Large intestine (tissue), 3 donors: ENCODE results near the gene DAD1. TPM values are rescaled to one million over a fixed set of nuclear protein-coding genes. Genes with fewer than 3 reads are reported as not detected.

ENCODE experiments used
- DNase-seq, 2 donors: peaks; one replicate each; pipeline versions ENCODE4 v3.0.0 to v3.0.0-alpha.2; 2013
- H3K27ac ChIP-seq: one replicate; pipeline ENCODE4 v1.5.1; 2013; ENCODE audit warnings: low read length
- H3K27me3 ChIP-seq: 2 replicates; pipeline ENCODE4 v1.6.1; 2013; ENCODE audit warnings: low read length; ENCODE audit not compliant: control insufficient read depth, insufficient read depth
- H3K36me3 ChIP-seq: 2 replicates; pipeline ENCODE4 v1.6.1; 2013; ENCODE audit warnings: low read length; ENCODE audit not compliant: control insufficient read depth, insufficient read depth
- H3K4me1 ChIP-seq: one replicate; pipeline ENCODE4 v1.6.1; 2013; ENCODE audit warnings: low read length; ENCODE audit not compliant: control insufficient read depth, insufficient read depth
- H3K4me3 ChIP-seq: one replicate; pipeline ENCODE4 v1.5.1; 2013; ENCODE audit warnings: low read length
- H3K9me3 ChIP-seq: one replicate; pipeline ENCODE4 v1.6.1; 2013; ENCODE audit warnings: mild to moderate bottlenecking, low read depth, low read length, moderate library complexity; ENCODE audit not compliant: control insufficient read depth
- WGBS: methylation state at CpG from one replicate; pipeline ENCODE4 v1.1.5; 2013; ENCODE audit warnings: low lambda C conversion rate; ENCODE audit not compliant: insufficient coverage; 5-methylcytosine and 5-hydroxymethylcytosine counted together
- polyA plus RNA-seq: library from polyadenylated mRNA; unstranded; fragments of 120-200 nt; gene quantifications from one replicate; pipeline ENCODE4 v1.2.1, GENCODE V29; 2013

The DAD1 gene
- polyA plus RNA-seq, 1 donor: 206 TPM

GRCh38 chr14:22531451-22532344 is 57.3 kb downstream of the DAD1 start:
- no peak for DNase-seq

GRCh38 chr14:22530127-22530526 is 58.9 kb downstream of the DAD1 start:
- no CpG with 5 or more reads among the region's 1 CpG for WGBS
- H3K36me3 ChIP-seq: no peaks in the 10 kb centered on the region
- H3K4me3 ChIP-seq: no peak overlapping the region
- H3K27me3 ChIP-seq: no peaks in the 10 kb centered on the region
- DNase-seq: no peak
- H3K4me1 ChIP-seq: no peaks in the 10 kb centered on the region
- H3K9me3 ChIP-seq: no peaks in the 10 kb centered on the region
- no peak overlapping the region for H3K27ac ChIP-seq

More at GRCh38 chr14:22531451-22532344, 57.3 kb downstream of the DAD1 start:
- 80% methylated on average over 1 of the region's 5 CpGs for WGBS
- H3K36me3 ChIP-seq: no peaks in the 10 kb centered on the region
- no peaks in the 10 kb centered on the region for H3K4me1 ChIP-seq
- H3K4me3 ChIP-seq: no peak overlapping the region
- no peak overlapping the region for H3K27ac ChIP-seq
- no peaks in the 10 kb centered on the region for H3K9me3 ChIP-seq
- H3K27me3 ChIP-seq: no peaks in the 10 kb centered on the region

GRCh38 chr14:22526744-22527143 is 62.3 kb downstream of the DAD1 start:
- no peaks in the 10 kb centered on the region for H3K27me3 ChIP-seq
- H3K36me3 ChIP-seq: no peaks in the 10 kb centered on the region
- no peak overlapping the region for H3K4me3 ChIP-seq
- no peak for DNase-seq
- WGBS: 67% methylated on average over 1 of the region's 1 CpG
- H3K9me3 ChIP-seq: no peaks in the 10 kb centered on the region
- no peak overlapping the region for H3K27ac ChIP-seq
- H3K4me1 ChIP-seq: peaks cover 3% of the 10 kb centered on the region

GRCh38 chr14:22526218-22526617 is 62.8 kb downstream of the DAD1 start:
- no peak overlapping the region for H3K27ac ChIP-seq
- H3K4me1 ChIP-seq: peaks cover 3% of the 10 kb centered on the region
- H3K27me3 ChIP-seq: no peaks in the 10 kb centered on the region
- no peak overlapping the region for H3K4me3 ChIP-seq
- no peak for DNase-seq
- no CpG with 5 or more reads among the region's 5 CpGs for WGBS
- H3K9me3 ChIP-seq: no peaks in the 10 kb centered on the region
- H3K36me3 ChIP-seq: no peaks in the 10 kb centered on the region

- DNase-seq: no peak
- H3K4me3 ChIP-seq: no peak overlapping the region
- H3K27ac ChIP-seq: no peak overlapping the region
- no peaks in the 10 kb centered on the region for H3K9me3 ChIP-seq
- H3K27me3 ChIP-seq: no peaks in the 10 kb centered on the region
- H3K4me1 ChIP-seq: peaks cover 7% of the 10 kb centered on the region
- no peaks in the 10 kb centered on the region for H3K36me3 ChIP-seq
Measured at GRCh38 chr14:22524784-22525161, 64.3 kb downstream of the DAD1 start.

GRCh38 chr14:22524115-22524783 is 64.8 kb downstream of the DAD1 start:
- no CpG with 5 or more reads among the region's 11 CpGs for WGBS
- no peak overlapping the region for H3K4me3 ChIP-seq
- H3K27ac ChIP-seq: no peak overlapping the region

GRCh38 chr14:22523283-22523682 is 65.7 kb downstream of the DAD1 start:
- Histone ChIP-seq H3K9me3 (no peaks in the 10 kb centered on the region), H3K4me3 (no peak overlapping the region), H3K27ac (no peak overlapping the region), H3K36me3 (no peaks in the 10 kb centered on the region), H3K4me1 (peaks cover 7% of the 10 kb centered on the region), H3K27me3 (no peaks in the 10 kb centered on the region)
- no peak for DNase-seq

More at GRCh38 chr14:22524115-22524783, 64.8 kb downstream of the DAD1 start:
- Histone ChIP-seq H3K4me1 (peaks cover 7% of the 10 kb centered on the region), H3K36me3 (no peaks in the 10 kb centered on the region), H3K27me3 (no peaks in the 10 kb centered on the region), H3K9me3 (no peaks in the 10 kb centered on the region)
- DNase-seq: no peak

- Histone ChIP-seq H3K27ac (no peak overlapping the region), H3K9me3 (no peaks in the 10 kb centered on the region), H3K4me3 (no peak overlapping the region), H3K27me3 (no peaks in the 10 kb centered on the region), H3K4me1 (peaks cover 7% of the 10 kb centered on the region), H3K36me3 (no peaks in the 10 kb centered on the region)
- no peak for DNase-seq
- WGBS: 100% methylated on average over 1 of the region's 1 CpG
Measured at GRCh38 chr14:22522466-22522957, 66.5 kb downstream of the DAD1 start.

- H3K9me3 ChIP-seq: no peaks in the 10 kb centered on the region
- H3K36me3 ChIP-seq: no peaks in the 10 kb centered on the region
- H3K4me1 ChIP-seq: peaks cover 7% of the 10 kb centered on the region
- no peak overlapping the region for H3K27ac ChIP-seq
- H3K27me3 ChIP-seq: no peaks in the 10 kb centered on the region
- no peak overlapping the region for H3K4me3 ChIP-seq
- no CpG with 5 or more reads among the region's 4 CpGs for WGBS
- peak; percentile 26 to 62 for DNase-seq
Measured at GRCh38 chr14:22521449-22522239, 67.4 kb downstream of the DAD1 start.

- H3K4me1 ChIP-seq: peaks cover 7% of the 10 kb centered on the region
- no peak overlapping the region for H3K27ac ChIP-seq
- H3K9me3 ChIP-seq: no peaks in the 10 kb centered on the region
Measured at GRCh38 chr14:22520796-22521195, 68.2 kb downstream of the DAD1 start.

More at GRCh38 chr14:22520796-22521195, 68.2 kb downstream of the DAD1 start:
- no CpG with 5 or more reads among the region's 5 CpGs for WGBS
- no peak overlapping the region for H3K4me3 ChIP-seq
- H3K36me3 ChIP-seq: no peaks in the 10 kb centered on the region
- DNase-seq: no peak
- no peaks in the 10 kb centered on the region for H3K27me3 ChIP-seq
